HepG2 (cell line): ENCODE results near the gene RABEP2. TPM values are rescaled to one million over a fixed set of nuclear protein-coding genes. Genes with fewer than 3 reads are reported as not detected.
A peak's percentile ranks its signal among the peaks of the same experiment; 100 is the strongest.

Experiments
- ARNTL ChIP-seq: sonication (generic); formaldehyde crosslinking; IDR thresholded peaks from 2 replicates; pipeline ENCODE4 v1.4.0; 2020; ENCODE audit warnings: mild to moderate bottlenecking, missing genetic modification reagents
- ATF7-NPFF ChIP-seq: sonication (generic); formaldehyde crosslinking; IDR thresholded peaks from 2 replicates; pipeline ENCODE4 v1.8.1; 2023; ENCODE audit warnings: mild to moderate bottlenecking, low read depth, missing genetic modification reagents, moderate library complexity
- CCAR2 ChIP-seq: fragments of 200-400 bp; formaldehyde crosslinking; optimal IDR thresholded peaks from 2 replicates; pipeline ENCODE3; 2018; ENCODE audit warnings: low read depth, mild to moderate bottlenecking, low read length, moderate library complexity
- CREM ChIP-seq, 2 experiments: sonication (generic) in 1 of 2; formaldehyde crosslinking in 1 of 2; IDR thresholded peaks; 2 replicates each; pipeline versions ENCODE4 v1.4.0 to v1.6.1; 2016 to 2020; ENCODE audit warnings: antibody characterized with exemption in 1 of 2, mild to moderate bottlenecking in 1 of 2, missing genetic modification reagents in 1 of 2
- DR1 ChIP-seq: sonication (generic); formaldehyde crosslinking; IDR thresholded peaks from 2 replicates; pipeline ENCODE4 v1.8.0; 2021; ENCODE audit warnings: mild to moderate bottlenecking, missing genetic modification reagents, inconsistent platforms
- GLI4 ChIP-seq: sonication (generic); formaldehyde crosslinking; IDR thresholded peaks from 2 replicates; pipeline ENCODE4 v1.5.1; 2020; ENCODE audit warnings: missing genetic modification reagents, mild to moderate bottlenecking, moderate library complexity, borderline replicate concordance
- HNRNPLL ChIP-seq: fragments of 200-400 bp; formaldehyde crosslinking; IDR thresholded peaks from 2 replicates; pipeline ENCODE4 v1.6.1; 2017; ENCODE audit warnings: mild to moderate bottlenecking, low read depth, low read length; ENCODE audit not compliant: poor library complexity, severe bottlenecking
- JUNB ChIP-seq: sonication (generic); formaldehyde crosslinking; IDR thresholded peaks from 2 replicates; pipeline ENCODE4 v1.8.0; 2022; ENCODE audit warnings: missing genetic modification reagents, mild to moderate bottlenecking, borderline replicate concordance
- MLX ChIP-seq: IDR thresholded peaks from 2 replicates; pipeline ENCODE4 v1.6.1; 2016
- MTF1 ChIP-seq: sonication (generic); formaldehyde crosslinking; IDR thresholded peaks from 2 replicates; pipeline ENCODE4 v1.5.0; 2020; ENCODE audit warnings: missing genetic modification reagents
- MTF2 ChIP-seq: sonication (generic); formaldehyde crosslinking; IDR thresholded peaks from 2 replicates; pipeline ENCODE4 v1.5.0; 2020; ENCODE audit warnings: missing genetic modification reagents, borderline replicate concordance
- MZF1 ChIP-seq: sonication (generic); formaldehyde crosslinking; IDR thresholded peaks from 2 replicates; pipeline ENCODE4 v1.8.1; 2023; ENCODE audit warnings: mild to moderate bottlenecking, missing genetic modification reagents, borderline replicate concordance
- PHF21A ChIP-seq: sonication (generic); formaldehyde crosslinking; IDR thresholded peaks from 2 replicates; pipeline ENCODE4 v1.5.0; 2020; ENCODE audit warnings: mild to moderate bottlenecking, missing genetic modification reagents
- POGZ ChIP-seq: sonication (generic); formaldehyde crosslinking; IDR thresholded peaks from 2 replicates; pipeline ENCODE4 v1.4.0; 2020; ENCODE audit warnings: mild to moderate bottlenecking, missing genetic modification reagents
- PRPF4 ChIP-seq: fragments of 200-400 bp; formaldehyde crosslinking; IDR thresholded peaks from 2 replicates; pipeline ENCODE4 v1.6.1; 2016; ENCODE audit warnings: low read length, low read depth; ENCODE audit not compliant: poor library complexity, severe bottlenecking
- RARA ChIP-seq: IDR thresholded peaks from 2 replicates; pipeline ENCODE4 v1.6.1; 2016; ENCODE audit warnings: missing genetic modification reagents, missing compliant biosample characterization
- SKI ChIP-seq: fragments of 450-650 bp; IDR thresholded peaks from one replicate; pipeline ENCODE4 v1.6.1; 2018; ENCODE audit warnings: mild to moderate bottlenecking; ENCODE audit not compliant: partially characterized antibody
- SPEN ChIP-seq: sonication (generic); formaldehyde crosslinking; IDR thresholded peaks from 2 replicates; pipeline ENCODE4 v1.5.1; 2020; ENCODE audit warnings: low read depth, mild to moderate bottlenecking, missing genetic modification reagents
- ZFP41 ChIP-seq: sonication (generic); formaldehyde crosslinking; IDR thresholded peaks from 2 replicates; pipeline ENCODE4 v1.4.0; 2020; ENCODE audit warnings: mild to moderate bottlenecking, missing genetic modification reagents, borderline replicate concordance
- ZFP62 ChIP-seq: sonication (generic); formaldehyde crosslinking; IDR thresholded peaks from 2 replicates; pipeline ENCODE4 v1.4.0; 2020; ENCODE audit warnings: missing genetic modification reagents
- ZFP90 ChIP-seq: sonication (generic); formaldehyde crosslinking; IDR thresholded peaks from 2 replicates; pipeline ENCODE4 v1.8.0; 2022; ENCODE audit warnings: missing genetic modification reagents, mild to moderate bottlenecking, inconsistent platforms, borderline replicate concordance
- ZNF230 ChIP-seq: sonication (generic); formaldehyde crosslinking; IDR thresholded peaks from 2 replicates; pipeline ENCODE4 v1.4.0; 2020; ENCODE audit warnings: mild to moderate bottlenecking, missing genetic modification reagents
- ZNF256 ChIP-seq: sonication (generic); formaldehyde crosslinking; conservative IDR thresholded peaks from 2 replicates; pipeline ENCODE4 v1.4.0; 2020; ENCODE audit warnings: missing genetic modification reagents
- ZNF430 ChIP-seq: sonication (generic); formaldehyde crosslinking; IDR thresholded peaks from 2 replicates; pipeline ENCODE4 v1.9.0; 2021; ENCODE audit warnings: mild to moderate bottlenecking, missing genetic modification reagents
- ZNF44 ChIP-seq: sonication (generic); formaldehyde crosslinking; IDR thresholded peaks from 2 replicates; pipeline ENCODE4 v1.5.1; 2020; ENCODE audit warnings: mild to moderate bottlenecking, missing genetic modification reagents
- ZNF460 ChIP-seq: sonication (generic); formaldehyde crosslinking; IDR thresholded peaks from 2 replicates; pipeline ENCODE4 v1.5.1; 2020; ENCODE audit warnings: missing genetic modification reagents, mild to moderate bottlenecking, borderline replicate concordance
- ZNF501 ChIP-seq: sonication (generic); formaldehyde crosslinking; IDR thresholded peaks from 2 replicates; pipeline ENCODE4 v1.5.1; 2020; ENCODE audit warnings: mild to moderate bottlenecking, moderate library complexity, missing genetic modification reagents
- ZNF510 ChIP-seq: sonication (generic); formaldehyde crosslinking; IDR thresholded peaks from 2 replicates; pipeline ENCODE4 v1.4.0; 2020; ENCODE audit warnings: low read depth, mild to moderate bottlenecking, missing genetic modification reagents
- ZNF556 ChIP-seq: sonication (generic); formaldehyde crosslinking; IDR thresholded peaks from 2 replicates; pipeline ENCODE4 v1.4.0; 2020; ENCODE audit warnings: mild to moderate bottlenecking, missing genetic modification reagents, borderline replicate concordance
- ZNF564 ChIP-seq: sonication (generic); formaldehyde crosslinking; IDR thresholded peaks from 2 replicates; pipeline ENCODE4 v1.8.1; 2023; ENCODE audit warnings: mild to moderate bottlenecking, missing genetic modification reagents
- ZNF580 ChIP-seq: IDR thresholded peaks from 2 replicates; pipeline ENCODE4 v1.6.1; 2016; ENCODE audit warnings: low read depth, borderline replicate concordance
- ZNF773 ChIP-seq: sonication (generic); formaldehyde crosslinking; IDR thresholded peaks from 2 replicates; pipeline ENCODE4 v1.4.0; 2020; ENCODE audit warnings: missing genetic modification reagents, borderline replicate concordance
- ZNF790 ChIP-seq: sonication (generic); formaldehyde crosslinking; IDR thresholded peaks from 2 replicates; pipeline ENCODE4 v1.8.0; 2022; ENCODE audit warnings: missing genetic modification reagents, mild to moderate bottlenecking, borderline replicate concordance
- polyA plus RNA-seq, 8 experiments: library from polyadenylated mRNA; depleted of rRNA in 3 of 8; stranded (reverse) in 7 of 8; unstranded in 1 of 8; fragments of >200 nt; fragmentation: Illumina TruSeq in 4 of 8; extraction: Trizol in 4 of 8; gene quantifications; 2 replicates each; pipeline versions ENCODE4 v1.2.1 to v1.2.3, GENCODE V29; 2011 to 2016; ENCODE audit warnings: low read depth in 4 of 8, missing spikeins in 1 of 8, mixed read lengths in 1 of 8; ENCODE audit not compliant: insufficient read depth in 1 of 8
- total RNA-seq, 5 experiments: library from RNA; depleted of rRNA; stranded (reverse); fragments of >200 nt; fragmentation: Illumina TruSeq; extraction: Trizol; gene quantifications; 2 replicates each; pipeline ENCODE4 v1.2.3, GENCODE V29; 2016; ENCODE audit warnings: low read depth in 1 of 5

The RABEP2 gene
- total and polyA plus RNA-seq, 2 of the 13 experiments (the other 11 are each of a cell fraction or from before 2014, with no cell fraction given) = 10.8 to 18.4 TPM

GRCh38 chr16:28936784-28937155 lies 11.7 kb upstream of the RABEP2 start (continued):
- TF ChIP-seq CREM (IDR thresholded peaks at IDR 0.05) = no peak
- TF ChIP-seq CREM (CRISPR knock-in tag; IDR thresholded peaks at IDR 0.05) = no peak
- no peak for TF ChIP-seq ZFP41 (CRISPR knock-in tag)
- TF ChIP-seq ZNF460 = no peak
- 0 out of 2 replicates have a peak, but pooled peaks have one; percentile 37 for TF ChIP-seq ZNF230
- TF ChIP-seq ZFP90 = peak; percentile 16; the same call in 1 of the 2 replicates
- 0 out of 2 replicates have a peak, but pooled peaks have one; percentile 52 for TF ChIP-seq ARNTL (CRISPR knock-in tag)
- TF ChIP-seq HNRNPLL = no peak
- no peak for TF ChIP-seq PRPF4
- TF ChIP-seq PHF21A (CRISPR knock-in tag) = peak; percentile 45; the same call in 1 of the 2 replicates
- TF ChIP-seq ZNF510 (CRISPR knock-in tag) = 0 out of 2 replicates have a peak, but pooled peaks have one; percentile 26
- TF ChIP-seq POGZ (CRISPR knock-in tag) = peak; percentile 15; the same call in 1 of the 2 replicates
- no peak for TF ChIP-seq ZNF256 (CRISPR knock-in tag)
- 0 out of 2 replicates have a peak, but pooled peaks have one; percentile 25 for TF ChIP-seq ZNF501 (CRISPR knock-in tag)
- no peak for TF ChIP-seq ZNF580 (CRISPR knock-in tag)
- peak; percentile 70 for TF ChIP-seq ZNF430 (CRISPR knock-in tag)
- no peak for TF ChIP-seq MLX (CRISPR knock-in tag)
- TF ChIP-seq ZNF790 (CRISPR knock-in tag) = no peak
- peak; percentile 12 for TF ChIP-seq SKI
- TF ChIP-seq CCAR2 = no peak
- 0 out of 2 replicates have a peak, but pooled peaks have one; percentile 25 for TF ChIP-seq ZFP62 (CRISPR knock-in tag)
- no peak for TF ChIP-seq ATF7-NPFF (CRISPR knock-in tag)
- peak; percentile 25; the same call in 1 of the 2 replicates for TF ChIP-seq SPEN (CRISPR knock-in tag)
- TF ChIP-seq GLI4 = no peak
- TF ChIP-seq JUNB = no peak
- TF ChIP-seq MZF1 = no peak
- no peak for TF ChIP-seq ZNF564
- no peak for TF ChIP-seq MTF2 (CRISPR knock-in tag)
- TF ChIP-seq ZNF44 (CRISPR knock-in tag) = no peak
- peak; percentile 82 for TF ChIP-seq RARA (CRISPR knock-in tag)
- peak; percentile 52; the same call in 1 of the 2 replicates for TF ChIP-seq DR1 (CRISPR knock-in tag)
- TF ChIP-seq MTF1 (CRISPR knock-in tag) = no peak
- no peak; the same call in 1 of the 2 replicates for TF ChIP-seq ZNF556 (CRISPR knock-in tag)
- 0 out of 2 replicates have a peak, but pooled peaks have one; percentile 18 for TF ChIP-seq ZNF773
